Measurements from ENCODE around the gene AKAP13.

The AKAP13 gene

DNA sequence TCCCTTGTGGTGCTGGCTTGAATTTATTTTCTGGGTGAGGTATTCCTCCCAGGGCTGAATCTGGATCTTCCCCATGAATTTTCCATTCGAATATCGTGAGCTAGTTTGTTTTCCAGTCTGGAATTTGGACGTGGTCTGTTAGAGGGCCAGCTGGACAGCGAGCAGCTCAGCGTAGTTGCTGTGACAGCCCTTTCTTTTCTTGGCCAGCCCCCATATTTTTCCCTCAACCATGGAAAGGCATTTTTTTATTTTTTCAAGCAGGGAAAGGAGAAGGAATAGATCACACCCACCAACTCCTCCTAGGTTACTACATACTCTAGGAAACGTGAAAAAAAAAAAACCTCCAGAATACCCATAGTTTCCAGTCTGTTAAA lies 262.3 kb downstream of the AKAP13 start:
- Histone ChIP-seq H3K9me3 (ENCODE audit: control insufficient read depth, insufficient read depth, low read depth, low read length) (no peaks in the 10 kb centered on the region), H3K27ac (ENCODE audit: extremely low read depth, low read depth, low read length) (no peak overlapping the region), H3K4me1 (ENCODE audit: control insufficient read depth, insufficient read depth, low read length) (peaks cover 2% of the 10 kb centered on the region), H3K4me3 (ENCODE audit: low read depth, low read length) (no peak overlapping the region), H3K36me3 (ENCODE audit: control insufficient read depth in 2 of 2, insufficient read depth in 1 of 2, low read length in 2 of 2) (peaks cover 11 to 17% of the 10 kb centered on the region in 2 experiments; a peak in 2 of 3 replicates)
- CTCF ChIA-PET, result no interaction called here
- TF ChIP-seq ZNF366 (tag by site-specific recombination; conservative IDR thresholded peaks at IDR 0.05), result no peak
- TF ChIP-seq, protein P1, sequence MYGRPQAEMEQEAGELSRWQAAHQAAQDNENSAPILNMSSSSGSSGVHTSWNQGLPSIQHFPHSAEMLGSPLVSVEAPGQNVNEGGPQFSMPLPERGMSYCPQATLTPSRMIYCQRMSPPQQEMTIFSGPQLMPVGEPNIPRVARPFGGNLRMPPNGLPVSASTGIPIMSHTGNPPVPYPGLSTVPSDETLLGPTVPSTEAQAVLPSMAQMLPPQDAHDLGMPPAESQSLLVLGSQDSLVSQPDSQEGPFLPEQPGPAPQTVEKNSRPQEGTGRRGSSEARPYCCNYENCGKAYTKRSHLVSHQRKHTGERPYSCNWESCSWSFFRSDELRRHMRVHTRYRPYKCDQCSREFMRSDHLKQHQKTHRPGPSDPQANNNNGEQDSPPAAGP (tag by site-specific recombination; IDR thresholded peaks at IDR 0.05), result no peak
- TF ChIP-seq, protein P2, sequence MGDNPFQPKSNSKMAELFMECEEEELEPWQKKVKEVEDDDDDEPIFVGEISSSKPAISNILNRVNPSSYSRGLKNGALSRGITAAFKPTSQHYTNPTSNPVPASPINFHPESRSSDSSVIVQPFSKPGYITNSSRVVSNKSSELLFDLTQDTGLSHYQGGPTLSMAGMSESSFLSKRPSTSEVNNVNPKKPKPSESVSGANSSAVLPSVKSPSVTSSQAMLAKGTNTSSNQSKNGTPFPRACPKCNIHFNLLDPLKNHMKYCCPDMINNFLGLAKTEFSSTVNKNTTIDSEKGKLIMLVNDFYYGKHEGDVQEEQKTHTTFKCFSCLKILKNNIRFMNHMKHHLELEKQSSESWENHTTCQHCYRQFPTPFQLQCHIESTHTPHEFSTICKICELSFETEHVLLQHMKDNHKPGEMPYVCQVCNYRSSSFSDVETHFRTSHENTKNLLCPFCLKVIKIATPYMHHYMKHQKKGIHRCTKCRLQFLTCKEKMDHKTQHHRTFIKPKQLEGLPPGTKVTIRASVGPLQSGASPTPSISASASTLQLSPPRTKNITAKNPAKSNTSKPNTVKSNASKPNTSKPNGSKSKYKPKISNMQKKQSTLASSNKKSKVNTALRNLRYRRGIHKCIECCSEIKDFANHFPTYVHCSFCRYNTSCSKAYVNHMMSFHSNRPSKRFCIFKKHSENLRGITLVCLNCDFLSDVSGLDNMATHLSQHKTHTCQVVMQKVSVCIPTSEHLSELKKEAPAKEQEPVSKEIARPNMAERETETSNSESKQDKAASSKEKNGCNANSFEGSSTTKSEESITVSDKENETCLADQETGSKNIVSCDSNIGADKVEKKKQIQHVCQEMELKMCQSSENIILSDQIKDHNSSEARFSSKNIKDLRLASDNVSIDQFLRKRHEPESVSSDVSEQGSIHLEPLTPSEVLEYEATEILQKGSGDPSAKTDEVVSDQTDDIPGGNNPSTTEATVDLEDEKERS (tag by site-specific recombination; IDR thresholded peaks at IDR 0.05), result no peak
- no peak for TF ChIP-seq ZNF140 (tag by site-specific recombination; IDR thresholded peaks at IDR 0.05)
- TF ChIP-seq, protein P3, sequence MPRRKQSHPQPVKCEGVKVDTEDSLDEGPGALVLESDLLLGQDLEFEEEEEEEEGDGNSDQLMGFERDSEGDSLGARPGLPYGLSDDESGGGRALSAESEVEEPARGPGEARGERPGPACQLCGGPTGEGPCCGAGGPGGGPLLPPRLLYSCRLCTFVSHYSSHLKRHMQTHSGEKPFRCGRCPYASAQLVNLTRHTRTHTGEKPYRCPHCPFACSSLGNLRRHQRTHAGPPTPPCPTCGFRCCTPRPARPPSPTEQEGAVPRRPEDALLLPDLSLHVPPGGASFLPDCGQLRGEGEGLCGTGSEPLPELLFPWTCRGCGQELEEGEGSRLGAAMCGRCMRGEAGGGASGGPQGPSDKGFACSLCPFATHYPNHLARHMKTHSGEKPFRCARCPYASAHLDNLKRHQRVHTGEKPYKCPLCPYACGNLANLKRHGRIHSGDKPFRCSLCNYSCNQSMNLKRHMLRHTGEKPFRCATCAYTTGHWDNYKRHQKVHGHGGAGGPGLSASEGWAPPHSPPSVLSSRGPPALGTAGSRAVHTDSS (tag by site-specific recombination; IDR thresholded peaks at IDR 0.05), result no peak
- no peak for TF ChIP-seq SALL2 (tag by site-specific recombination; IDR thresholded peaks at IDR 0.05; ENCODE audit: borderline replicate concordance)
- no peak for TF ChIP-seq ZNF785 (tag by site-specific recombination; IDR thresholded peaks at IDR 0.05)
- no peak for TF ChIP-seq SP7 (tag by site-specific recombination; IDR thresholded peaks at IDR 0.05)
- no peak for TF ChIP-seq ZNF133 (tag by site-specific recombination; IDR thresholded peaks at IDR 0.05)
- TF ChIP-seq ZNF404 (tag by site-specific recombination; IDR thresholded peaks at IDR 0.05), result no peak
- TF ChIP-seq ZNF350 (tag by site-specific recombination; IDR thresholded peaks at IDR 0.05), result no peak
- no peak for TF ChIP-seq ZNF76 (tag by site-specific recombination; IDR thresholded peaks at IDR 0.05; ENCODE audit: borderline replicate concordance, low read depth)
- TF ChIP-seq ZNF510 (tag by site-specific recombination; IDR thresholded peaks at IDR 0.05; ENCODE audit: insufficient replicate concordance), result no peak
- TF ChIP-seq, protein P4, sequence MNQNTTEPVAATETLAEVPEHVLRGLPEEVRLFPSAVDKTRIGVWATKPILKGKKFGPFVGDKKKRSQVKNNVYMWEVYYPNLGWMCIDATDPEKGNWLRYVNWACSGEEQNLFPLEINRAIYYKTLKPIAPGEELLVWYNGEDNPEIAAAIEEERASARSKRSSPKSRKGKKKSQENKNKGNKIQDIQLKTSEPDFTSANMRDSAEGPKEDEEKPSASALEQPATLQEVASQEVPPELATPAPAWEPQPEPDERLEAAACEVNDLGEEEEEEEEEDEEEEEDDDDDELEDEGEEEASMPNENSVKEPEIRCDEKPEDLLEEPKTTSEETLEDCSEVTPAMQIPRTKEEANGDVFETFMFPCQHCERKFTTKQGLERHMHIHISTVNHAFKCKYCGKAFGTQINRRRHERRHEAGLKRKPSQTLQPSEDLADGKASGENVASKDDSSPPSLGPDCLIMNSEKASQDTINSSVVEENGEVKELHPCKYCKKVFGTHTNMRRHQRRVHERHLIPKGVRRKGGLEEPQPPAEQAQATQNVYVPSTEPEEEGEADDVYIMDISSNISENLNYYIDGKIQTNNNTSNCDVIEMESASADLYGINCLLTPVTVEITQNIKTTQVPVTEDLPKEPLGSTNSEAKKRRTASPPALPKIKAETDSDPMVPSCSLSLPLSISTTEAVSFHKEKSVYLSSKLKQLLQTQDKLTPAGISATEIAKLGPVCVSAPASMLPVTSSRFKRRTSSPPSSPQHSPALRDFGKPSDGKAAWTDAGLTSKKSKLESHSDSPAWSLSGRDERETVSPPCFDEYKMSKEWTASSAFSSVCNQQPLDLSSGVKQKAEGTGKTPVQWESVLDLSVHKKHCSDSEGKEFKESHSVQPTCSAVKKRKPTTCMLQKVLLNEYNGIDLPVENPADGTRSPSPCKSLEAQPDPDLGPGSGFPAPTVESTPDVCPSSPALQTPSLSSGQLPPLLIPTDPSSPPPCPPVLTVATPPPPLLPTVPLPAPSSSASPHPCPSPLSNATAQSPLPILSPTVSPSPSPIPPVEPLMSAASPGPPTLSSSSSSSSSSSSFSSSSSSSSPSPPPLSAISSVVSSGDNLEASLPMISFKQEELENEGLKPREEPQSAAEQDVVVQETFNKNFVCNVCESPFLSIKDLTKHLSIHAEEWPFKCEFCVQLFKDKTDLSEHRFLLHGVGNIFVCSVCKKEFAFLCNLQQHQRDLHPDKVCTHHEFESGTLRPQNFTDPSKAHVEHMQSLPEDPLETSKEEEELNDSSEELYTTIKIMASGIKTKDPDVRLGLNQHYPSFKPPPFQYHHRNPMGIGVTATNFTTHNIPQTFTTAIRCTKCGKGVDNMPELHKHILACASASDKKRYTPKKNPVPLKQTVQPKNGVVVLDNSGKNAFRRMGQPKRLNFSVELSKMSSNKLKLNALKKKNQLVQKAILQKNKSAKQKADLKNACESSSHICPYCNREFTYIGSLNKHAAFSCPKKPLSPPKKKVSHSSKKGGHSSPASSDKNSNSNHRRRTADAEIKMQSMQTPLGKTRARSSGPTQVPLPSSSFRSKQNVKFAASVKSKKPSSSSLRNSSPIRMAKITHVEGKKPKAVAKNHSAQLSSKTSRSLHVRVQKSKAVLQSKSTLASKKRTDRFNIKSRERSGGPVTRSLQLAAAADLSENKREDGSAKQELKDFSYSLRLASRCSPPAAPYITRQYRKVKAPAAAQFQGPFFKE (tag by site-specific recombination; IDR thresholded peaks at IDR 0.05; ENCODE audit: borderline replicate concordance), result no peak
- no peak for TF ChIP-seq ZNF391 (tag by site-specific recombination; IDR thresholded peaks at IDR 0.05; ENCODE audit: borderline replicate concordance, low read depth)
- no peak for TF ChIP-seq ZNF560 (tag by site-specific recombination; IDR thresholded peaks at IDR 0.05; ENCODE audit: borderline replicate concordance)
- TF ChIP-seq, protein P5, sequence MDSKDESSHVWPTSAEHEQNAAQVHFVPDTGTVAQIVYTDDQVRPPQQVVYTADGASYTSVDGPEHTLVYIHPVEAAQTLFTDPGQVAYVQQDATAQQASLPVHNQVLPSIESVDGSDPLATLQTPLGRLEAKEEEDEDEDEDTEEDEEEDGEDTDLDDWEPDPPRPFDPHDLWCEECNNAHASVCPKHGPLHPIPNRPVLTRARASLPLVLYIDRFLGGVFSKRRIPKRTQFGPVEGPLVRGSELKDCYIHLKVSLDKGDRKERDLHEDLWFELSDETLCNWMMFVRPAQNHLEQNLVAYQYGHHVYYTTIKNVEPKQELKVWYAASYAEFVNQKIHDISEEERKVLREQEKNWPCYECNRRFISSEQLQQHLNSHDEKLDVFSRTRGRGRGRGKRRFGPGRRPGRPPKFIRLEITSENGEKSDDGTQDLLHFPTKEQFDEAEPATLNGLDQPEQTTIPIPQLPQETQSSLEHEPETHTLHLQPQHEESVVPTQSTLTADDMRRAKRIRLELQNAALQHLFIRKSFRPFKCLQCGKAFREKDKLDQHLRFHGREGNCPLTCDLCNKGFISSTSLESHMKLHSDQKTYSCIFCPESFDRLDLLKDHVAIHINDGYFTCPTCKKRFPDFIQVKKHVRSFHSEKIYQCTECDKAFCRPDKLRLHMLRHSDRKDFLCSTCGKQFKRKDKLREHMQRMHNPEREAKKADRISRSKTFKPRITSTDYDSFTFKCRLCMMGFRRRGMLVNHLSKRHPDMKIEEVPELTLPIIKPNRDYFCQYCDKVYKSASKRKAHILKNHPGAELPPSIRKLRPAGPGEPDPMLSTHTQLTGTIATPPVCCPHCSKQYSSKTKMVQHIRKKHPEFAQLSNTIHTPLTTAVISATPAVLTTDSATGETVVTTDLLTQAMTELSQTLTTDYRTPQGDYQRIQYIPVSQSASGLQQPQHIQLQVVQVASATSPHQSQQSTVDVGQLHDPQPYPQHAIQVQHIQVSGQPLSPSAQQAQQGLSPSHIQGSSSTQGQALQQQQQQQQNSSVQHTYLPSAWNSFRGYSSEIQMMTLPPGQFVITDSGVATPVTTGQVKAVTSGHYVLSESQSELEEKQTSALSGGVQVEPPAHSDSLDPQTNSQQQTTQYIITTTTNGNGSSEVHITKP (tag by site-specific recombination; IDR thresholded peaks at IDR 0.05), result no peak
- no peak for TF ChIP-seq ZNF701 (tag by site-specific recombination; IDR thresholded peaks at IDR 0.05)
- no peak for TF ChIP-seq ZNF157 (tag by site-specific recombination; IDR thresholded peaks at IDR 0.05)
- no peak for TF ChIP-seq ZNF239 (tag by site-specific recombination; IDR thresholded peaks at IDR 0.05)
- POLR2A ChIA-PET, result no interaction called here

All from HEK293 (cell line).